ENCODE data around the gene BRAF. TPM values are rescaled to one million over a fixed set of nuclear protein-coding genes. Genes with fewer than 3 reads are reported as not detected.
A peak's percentile ranks its signal among the peaks of the same experiment; 100 is the strongest.

Gene BRAF
- total RNA-seq (10 to 100 TPM; 39.3 to 65.1 (median 42.2) TPM), total RNA-seq (60.7 to 171 (median 107) reads per million in 29 experiments)
- total RNA-seq (2013): 52.5 TPM

DNA sequence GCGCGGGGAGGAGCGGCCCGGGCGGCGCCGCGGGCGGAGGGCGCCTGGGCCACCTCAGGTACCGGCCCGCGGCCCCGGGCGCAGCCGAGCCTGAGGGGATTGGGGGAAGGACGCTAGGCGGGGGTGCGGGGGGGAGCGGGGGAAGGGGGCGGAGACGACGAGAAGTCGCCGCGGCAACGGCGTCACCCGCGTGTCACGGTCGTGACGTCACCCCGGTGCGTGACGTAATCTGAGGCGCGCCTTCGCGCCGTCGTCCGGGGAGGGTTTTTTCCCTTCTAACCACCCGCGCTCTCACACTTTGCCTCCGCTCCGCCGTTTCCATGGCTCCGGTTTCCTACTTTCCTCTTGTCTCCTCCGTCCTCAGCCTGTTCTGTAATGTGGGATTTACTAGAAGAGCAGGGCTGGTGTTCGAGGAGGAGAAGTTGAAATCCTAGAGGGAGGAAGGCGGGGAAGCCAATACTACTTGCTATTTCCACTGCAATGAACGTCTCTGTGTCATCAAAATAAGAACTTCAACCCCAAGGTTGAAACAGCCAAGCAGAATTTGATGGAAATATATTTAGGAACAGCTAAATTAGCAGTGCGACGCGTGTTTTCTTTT is at the start of gene BRAF:
Gene BRAF (minus strand): TSS at position 109 of the 601 bp plus-strand sequence. CDS start 226 bp downstream, outside the sequence.
- peak; percentile 84 to 99 (median 92) for DNase-seq
- peak within 1 kb of the TSS; percentile 94 to 98 for H3K27ac Mint-ChIP-seq
- ChIA-PET CTCF (interaction anchor here in 1 of 2 donors (1.6 to 2.3 kb wide), 2 partner anchors 90 to 114 kb away, joined by 9 read pairs; partner anchors contain the start of gene MRPS33), POLR2A (interaction anchor here (0.6 to 1.5 kb wide), 5 partner anchors 20 to 1147 kb away, joined by 4 to 23 read pairs (median 10); partner anchors contain the start of genes HIPK2 (in 1 of the 2) and MRPS33 (in 1 of the 2))
- peak in 2 of 4 experiments; percentile 70 to 72 for ATAC-seq (replicated peaks in 1 of 4)
- peaks cover 5 to 13% of the 10 kb centered on the region in 2 experiments for H3K4me1 ChIP-seq (ENCODE audit: control insufficient read depth in 1 of 2, extremely low read depth in 1 of 2, insufficient read depth in 2 of 2, low read length in 2 of 2)
- H3K36me3 ChIP-seq (ENCODE audit: control insufficient read depth in 2 of 2, extremely low read depth in 1 of 2, insufficient read depth in 1 of 2, low read length in 1 of 2): no peaks in the 10 kb centered on the region
- H3K27ac ChIP-seq (ENCODE audit: low read length): peak within 1 kb of the TSS; percentile 92
- no peaks in the 10 kb centered on the region for H3K9me3 ChIP-seq
- H3K27me3 ChIP-seq (replicated peaks in 1 of 2; ENCODE audit: control insufficient read depth in 2 of 2, extremely low read depth in 1 of 2, insufficient read depth in 2 of 2, low read length in 1 of 2): no peaks in the 10 kb centered on the region
- 22% methylated on average over 3 of the region's 56 CpGs for WGBS (ENCODE audit: insufficient coverage)
- no peaks in the 10 kb centered on the region for H3K27me3 Mint-ChIP-seq
- peak within 1 kb of the TSS in 2 of 3 donors; percentile 93 to 97 for H3K4me3 Mint-ChIP-seq
- peak within 1 kb of the TSS; percentile 74 to 85 for H3K4me3 ChIP-seq (ENCODE audit: control insufficient read depth in 1 of 2, extremely low read depth in 1 of 2, low read length in 1 of 2)
- no peaks in the 10 kb centered on the region for H3K36me3 Mint-ChIP-seq
- H3K4me1 Mint-ChIP-seq: peaks cover 23 to 27% (median 24%) of the 10 kb centered on the region in 3 donors
- H3K9me3 Mint-ChIP-seq: peaks cover 0 to 5% (median 0%) of the 10 kb centered on the region in 3 donors

DNA sequence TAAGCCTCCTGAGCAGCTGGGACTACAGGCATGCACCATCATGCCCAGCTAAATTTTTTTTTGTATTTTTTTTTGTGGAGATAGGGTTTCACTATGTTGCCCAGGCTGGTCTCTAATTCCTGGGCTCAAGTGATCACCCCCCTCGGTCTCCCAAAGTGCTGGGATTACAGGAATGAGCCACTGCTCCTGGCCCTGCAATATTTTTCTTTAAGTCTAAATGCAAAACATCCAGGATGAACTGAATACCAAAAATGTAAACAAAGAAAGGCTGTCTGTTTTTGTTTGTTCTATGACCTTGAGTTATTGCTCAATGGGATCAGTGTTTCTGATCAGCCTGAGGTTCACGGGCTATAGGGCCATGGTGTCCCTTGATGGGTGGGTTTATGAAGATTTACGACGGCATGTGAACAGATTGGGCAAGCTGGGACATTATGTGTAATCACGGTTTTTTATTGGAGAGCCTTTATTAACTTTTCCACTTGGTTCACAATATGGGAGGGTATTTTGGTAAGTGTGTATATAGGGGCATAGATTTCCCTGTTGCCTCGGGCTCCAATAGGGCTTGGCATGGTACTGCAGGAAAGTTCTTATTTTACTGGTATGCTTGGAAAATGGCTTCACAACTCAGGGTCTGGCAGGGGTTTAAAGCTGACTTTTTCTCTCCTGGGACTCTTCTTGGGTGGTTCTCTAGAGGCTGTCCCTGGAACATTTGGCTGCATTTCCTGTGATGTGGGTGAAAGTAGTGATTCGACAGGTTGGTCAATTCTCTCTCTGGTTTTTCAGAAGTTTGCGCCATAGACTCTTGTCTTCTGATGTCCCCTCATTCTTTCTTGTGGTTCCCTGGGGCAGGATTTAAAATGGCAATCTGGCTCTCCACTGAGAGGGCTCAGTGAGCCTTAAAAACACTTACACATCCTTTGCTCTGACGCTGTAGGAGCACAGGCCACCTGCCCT is 48.4 kb upstream of the BRAF start:
- H3K27me3 ChIP-seq (replicated peaks in 1 of 2; ENCODE audit: control insufficient read depth in 2 of 2, extremely low read depth in 1 of 2, insufficient read depth in 2 of 2, low read length in 1 of 2): no peaks in the 10 kb centered on the region
- no peaks in the 10 kb centered on the region for H3K9me3 ChIP-seq
- H3K4me1 ChIP-seq (ENCODE audit: control insufficient read depth in 1 of 2, extremely low read depth in 1 of 2, insufficient read depth in 2 of 2, low read length in 2 of 2): no peaks in the 10 kb centered on the region
- H3K27ac ChIP-seq (ENCODE audit: low read length): no peak overlapping the region
- H3K27ac Mint-ChIP-seq: no peak overlapping the region
- H3K36me3 Mint-ChIP-seq: no peaks in the 10 kb centered on the region
- H3K36me3 ChIP-seq (ENCODE audit: control insufficient read depth in 2 of 2, extremely low read depth in 1 of 2, insufficient read depth in 1 of 2, low read length in 1 of 2): no peaks in the 10 kb centered on the region
- H3K9me3 Mint-ChIP-seq: no peaks in the 10 kb centered on the region
- H3K4me3 ChIP-seq (ENCODE audit: control insufficient read depth in 1 of 2, extremely low read depth in 1 of 2, low read length in 1 of 2): no peak overlapping the region
- H3K4me1 Mint-ChIP-seq: no peaks in the 10 kb centered on the region
- ChIA-PET CTCF (no interaction called here), POLR2A (no interaction called here)
- no peak overlapping the region for H3K4me3 Mint-ChIP-seq
- ATAC-seq (replicated peaks in 1 of 4): no peak
- peaks cover 0 to 10% of the 10 kb centered on the region in 2 donors for H3K27me3 Mint-ChIP-seq
- DNase-seq: no peak
- 85% methylated on average over 3 of the region's 9 CpGs for WGBS (ENCODE audit: insufficient coverage)

DNA sequence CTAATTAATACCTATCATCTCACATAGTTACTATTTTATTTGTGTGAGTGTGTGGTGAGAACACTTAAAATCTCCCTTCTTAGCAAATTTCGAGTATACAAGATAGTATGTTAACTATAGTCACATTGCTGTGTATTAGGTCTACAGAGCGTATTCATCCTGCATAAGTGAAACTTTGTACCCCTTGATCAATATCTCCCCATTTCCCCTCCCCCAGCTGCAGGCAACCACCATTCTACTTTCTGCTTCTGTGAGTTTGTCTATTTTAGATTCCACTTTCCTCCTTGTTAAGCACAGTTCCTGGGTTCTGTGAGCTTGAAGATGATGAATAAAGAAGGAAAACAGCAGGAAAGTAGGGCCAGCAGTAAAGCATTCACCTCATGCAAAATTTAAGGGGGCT is 47.6 kb upstream of the BRAF start:
- no peaks in the 10 kb centered on the region for H3K4me1 Mint-ChIP-seq
- Histone ChIP-seq H3K36me3 (ENCODE audit: control insufficient read depth in 2 of 2, extremely low read depth in 1 of 2, insufficient read depth in 1 of 2, low read length in 1 of 2) (no peaks in the 10 kb centered on the region), H3K27ac (ENCODE audit: low read length) (no peak overlapping the region), H3K4me3 (ENCODE audit: control insufficient read depth in 1 of 2, extremely low read depth in 1 of 2, low read length in 1 of 2) (no peak overlapping the region), H3K4me1 (ENCODE audit: control insufficient read depth in 1 of 2, extremely low read depth in 1 of 2, insufficient read depth in 2 of 2, low read length in 2 of 2) (no peaks in the 10 kb centered on the region), H3K9me3 (no peaks in the 10 kb centered on the region), H3K27me3 (replicated peaks in 1 of 2; ENCODE audit: control insufficient read depth in 2 of 2, extremely low read depth in 1 of 2, insufficient read depth in 2 of 2, low read length in 1 of 2) (no peaks in the 10 kb centered on the region)
- H3K9me3 Mint-ChIP-seq: no peaks in the 10 kb centered on the region
- no peak overlapping the region for H3K4me3 Mint-ChIP-seq
- peaks cover 0 to 10% of the 10 kb centered on the region in 2 donors for H3K27me3 Mint-ChIP-seq
- no peaks in the 10 kb centered on the region for H3K36me3 Mint-ChIP-seq
- CTCF ChIA-PET: interaction anchor here in 1 of 2 donors (0.9 kb wide), 1 partner anchor 8 kb away, joined by 3 read pairs; no protein-coding TSS in a partner anchor
- ATAC-seq (replicated peaks in 1 of 4): no peak
- no CpG with 5 or more reads among the region's 2 CpGs for WGBS (ENCODE audit: insufficient coverage)
- no peak for DNase-seq
- POLR2A ChIA-PET: no interaction called here
- no peak overlapping the region for H3K27ac Mint-ChIP-seq

DNA sequence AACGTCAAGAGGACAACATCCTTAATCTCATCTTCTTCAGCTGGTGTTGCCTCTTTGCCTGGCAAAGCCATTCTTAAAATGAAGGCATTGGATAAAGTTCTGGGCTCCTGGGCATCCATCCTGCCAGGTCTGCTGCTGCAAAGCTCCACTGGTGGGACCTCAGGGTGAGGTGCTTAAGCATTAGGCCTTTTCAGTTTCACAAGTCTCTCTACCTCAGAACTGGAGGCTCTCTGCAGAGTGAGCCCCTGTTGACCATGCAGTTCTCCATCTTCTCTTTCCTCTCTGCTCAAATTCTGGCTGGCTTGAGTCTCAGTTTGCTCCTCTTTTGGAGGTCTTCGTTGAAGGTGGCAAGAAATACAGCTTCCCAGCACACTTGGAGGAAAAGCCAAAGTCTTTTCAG is 42.7 kb upstream of the BRAF start:
- Mint-ChIP-seq H3K27ac (no peak overlapping the region), H3K4me1 (no peaks in the 10 kb centered on the region), H3K9me3 (no peaks in the 10 kb centered on the region), H3K36me3 (no peaks in the 10 kb centered on the region), H3K4me3 (no peak overlapping the region), H3K27me3 (peaks cover 0 to 6% of the 10 kb centered on the region in 2 donors)
- H3K27ac ChIP-seq (ENCODE audit: low read length): no peak overlapping the region
- H3K9me3 ChIP-seq: no peaks in the 10 kb centered on the region
- H3K4me1 ChIP-seq (ENCODE audit: control insufficient read depth in 1 of 2, extremely low read depth in 1 of 2, insufficient read depth in 2 of 2, low read length in 2 of 2): no peaks in the 10 kb centered on the region
- ATAC-seq (replicated peaks in 1 of 4): no peak
- no peaks in the 10 kb centered on the region for H3K36me3 ChIP-seq (ENCODE audit: control insufficient read depth in 2 of 2, extremely low read depth in 1 of 2, insufficient read depth in 1 of 2, low read length in 1 of 2)
- no peak for DNase-seq
- H3K4me3 ChIP-seq (ENCODE audit: control insufficient read depth in 1 of 2, extremely low read depth in 1 of 2, low read length in 1 of 2): no peak overlapping the region
- WGBS (ENCODE audit: insufficient coverage): 70% methylated on average over 2 of the region's 2 CpGs
- ChIA-PET POLR2A (no interaction called here), CTCF (no interaction called here)
- H3K27me3 ChIP-seq (replicated peaks in 1 of 2; ENCODE audit: control insufficient read depth in 2 of 2, extremely low read depth in 1 of 2, insufficient read depth in 2 of 2, low read length in 1 of 2): no peaks in the 10 kb centered on the region

DNA sequence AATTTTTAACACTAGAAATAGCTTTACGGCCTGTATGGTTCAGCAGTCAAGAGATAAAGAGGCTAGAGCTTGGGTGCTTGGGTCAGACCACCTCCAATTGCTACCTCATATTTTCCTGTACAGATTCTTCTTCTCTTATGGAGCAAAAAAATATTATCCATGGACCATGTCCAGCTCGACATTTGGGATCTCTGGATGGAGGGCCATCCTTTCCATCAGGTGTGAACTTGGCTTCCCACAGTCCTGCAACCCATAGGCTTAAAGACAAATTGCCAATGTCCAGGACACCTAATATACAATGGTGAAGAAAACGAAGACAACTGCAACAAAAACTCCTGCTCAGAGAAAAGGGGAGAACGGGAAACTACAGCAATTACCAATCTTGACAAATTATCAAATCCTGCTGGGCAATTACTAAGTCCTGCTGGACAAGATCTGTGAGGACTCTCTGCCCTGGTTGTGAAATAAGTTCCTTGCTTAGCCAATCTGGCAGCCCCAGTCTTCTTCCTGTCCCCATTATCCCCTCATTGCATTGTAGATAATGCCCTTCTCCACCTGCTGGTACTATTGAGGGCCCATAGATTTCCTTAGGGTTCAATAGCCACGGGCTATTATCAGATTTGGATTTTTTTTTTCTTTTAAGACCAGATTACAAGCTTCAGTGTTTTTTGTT is 42.0 kb upstream of the BRAF start:
- H3K9me3 Mint-ChIP-seq: no peaks in the 10 kb centered on the region
- no peak overlapping the region for H3K27ac Mint-ChIP-seq
- no peaks in the 10 kb centered on the region for H3K27me3 Mint-ChIP-seq
- ChIA-PET POLR2A (no interaction called here), CTCF (no interaction called here)
- H3K36me3 Mint-ChIP-seq: no peaks in the 10 kb centered on the region
- Histone ChIP-seq H3K9me3 (no peaks in the 10 kb centered on the region), H3K36me3 (ENCODE audit: control insufficient read depth in 2 of 2, extremely low read depth in 1 of 2, insufficient read depth in 1 of 2, low read length in 1 of 2) (no peaks in the 10 kb centered on the region), H3K4me3 (ENCODE audit: control insufficient read depth in 1 of 2, extremely low read depth in 1 of 2, low read length in 1 of 2) (no peak overlapping the region), H3K27ac (ENCODE audit: low read length) (no peak overlapping the region), H3K4me1 (ENCODE audit: control insufficient read depth in 1 of 2, extremely low read depth in 1 of 2, insufficient read depth in 2 of 2, low read length in 2 of 2) (no peaks in the 10 kb centered on the region), H3K27me3 (replicated peaks in 1 of 2; ENCODE audit: control insufficient read depth in 2 of 2, extremely low read depth in 1 of 2, insufficient read depth in 2 of 2, low read length in 1 of 2) (no peaks in the 10 kb centered on the region)
- ATAC-seq (replicated peaks in 1 of 4) (no peak), DNase-seq (peak in 1 of 35 experiments; percentile 3)
- H3K4me3 Mint-ChIP-seq: no peak overlapping the region
- 57% methylated on average over 1 of the region's 5 CpGs for WGBS (ENCODE audit: insufficient coverage)
- no peaks in the 10 kb centered on the region for H3K4me1 Mint-ChIP-seq

DNA sequence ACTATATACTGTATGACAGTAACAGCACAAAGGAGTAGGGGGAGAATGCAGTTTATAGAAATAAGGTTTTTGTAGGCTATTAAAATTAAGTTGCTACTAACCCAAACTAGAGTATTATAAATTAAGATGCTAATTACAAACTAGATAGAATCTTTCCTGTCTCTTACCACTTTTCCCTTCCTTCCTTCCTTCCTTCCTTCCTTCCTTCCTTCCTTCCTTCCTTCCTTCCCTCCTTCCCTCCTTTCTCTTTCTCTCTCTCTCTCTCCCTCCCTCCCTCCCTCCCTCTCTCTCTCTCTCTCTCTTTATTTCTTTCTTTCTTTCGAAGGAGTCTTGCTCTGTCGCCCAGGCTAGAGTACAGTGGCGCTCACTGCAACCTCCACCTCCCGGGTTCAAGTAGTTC is 36.4 kb upstream of the BRAF start:
- DNase-seq (no peak), ATAC-seq (replicated peaks in 1 of 4) (no peak)
- CTCF ChIA-PET: no interaction called here
- H3K36me3 Mint-ChIP-seq: no peaks in the 10 kb centered on the region
- H3K27me3 Mint-ChIP-seq: peaks cover 0 to 7% of the 10 kb centered on the region in 2 donors
- no peak overlapping the region for H3K4me3 Mint-ChIP-seq
- no peaks in the 10 kb centered on the region for H3K4me1 Mint-ChIP-seq
- Histone ChIP-seq H3K36me3 (ENCODE audit: control insufficient read depth in 2 of 2, extremely low read depth in 1 of 2, insufficient read depth in 1 of 2, low read length in 1 of 2) (no peaks in the 10 kb centered on the region), H3K9me3 (no peaks in the 10 kb centered on the region), H3K27me3 (replicated peaks in 1 of 2; ENCODE audit: control insufficient read depth in 2 of 2, extremely low read depth in 1 of 2, insufficient read depth in 2 of 2, low read length in 1 of 2) (peaks cover 0 to 4% of the 10 kb centered on the region in 2 experiments), H3K4me3 (ENCODE audit: control insufficient read depth in 1 of 2, extremely low read depth in 1 of 2, low read length in 1 of 2) (no peak overlapping the region), H3K4me1 (ENCODE audit: control insufficient read depth in 1 of 2, extremely low read depth in 1 of 2, insufficient read depth in 2 of 2, low read length in 2 of 2) (no peaks in the 10 kb centered on the region), H3K27ac (ENCODE audit: low read length) (no peak overlapping the region)
- no CpG with 5 or more reads among the region's 4 CpGs for WGBS (ENCODE audit: insufficient coverage)
- no peak overlapping the region for H3K27ac Mint-ChIP-seq
- peaks cover 0 to 5% (median 4%) of the 10 kb centered on the region in 3 donors for H3K9me3 Mint-ChIP-seq
- POLR2A ChIA-PET: no interaction called here
